ENCODE measurements around the gene GRAMD4. TPM values are rescaled to one million over a fixed set of nuclear protein-coding genes. Genes with fewer than 3 reads are reported as not detected.

GRAMD4 gene
- polyA plus RNA-seq, 3 donors, result 9.5 to 33.3 (median 12.6) TPM

DNA sequence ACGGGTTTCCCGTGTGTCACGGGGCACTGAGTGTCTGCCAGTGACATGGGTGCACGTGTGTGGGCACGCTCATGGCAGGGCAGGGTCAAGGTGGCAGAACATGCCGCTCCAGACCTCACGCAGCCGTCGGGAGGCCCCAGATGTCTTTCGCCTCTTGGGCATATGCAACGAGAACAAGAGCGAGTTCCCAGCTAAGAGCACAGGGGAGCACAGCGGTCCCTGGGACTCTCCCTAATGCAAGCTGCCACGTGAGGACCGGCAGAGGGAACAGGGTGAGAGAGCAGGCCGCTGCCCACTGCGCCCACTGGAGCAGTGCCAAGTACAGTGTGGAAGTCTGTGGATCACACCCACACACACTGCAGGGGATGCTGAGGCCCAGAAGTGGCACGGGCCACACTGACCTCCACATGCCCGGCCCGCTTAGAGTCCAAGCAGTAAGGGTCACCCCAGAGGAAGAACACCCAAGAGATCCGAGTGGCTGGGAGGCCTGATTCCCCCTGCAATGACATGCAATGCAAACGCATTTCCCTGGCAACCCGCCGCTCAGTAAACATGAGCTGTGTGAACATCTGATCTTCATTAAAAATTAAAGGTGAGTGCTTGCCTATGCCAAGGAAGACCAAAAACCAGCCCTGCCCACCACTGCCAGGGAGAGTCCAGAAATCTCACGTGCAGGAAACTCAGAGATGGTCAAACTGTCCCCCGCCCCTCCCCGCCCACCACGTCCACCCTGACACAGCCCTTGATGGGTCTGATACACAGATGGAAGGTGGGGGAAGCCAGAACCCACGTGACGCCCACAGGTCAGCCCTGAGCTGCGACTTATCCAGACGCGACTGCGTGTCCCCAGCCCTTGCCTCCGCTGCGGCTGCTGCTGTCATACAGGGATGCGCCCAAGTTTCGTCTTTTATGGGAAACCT lies 106.1 kb downstream of the GRAMD4 start:
- no peak overlapping the region for H3K4me3 ChIP-seq (replicated peaks in 1 of 3; ENCODE audit: low read depth in 2 of 3, low read length in 3 of 3)
- TF ChIP-seq, protein P1, sequence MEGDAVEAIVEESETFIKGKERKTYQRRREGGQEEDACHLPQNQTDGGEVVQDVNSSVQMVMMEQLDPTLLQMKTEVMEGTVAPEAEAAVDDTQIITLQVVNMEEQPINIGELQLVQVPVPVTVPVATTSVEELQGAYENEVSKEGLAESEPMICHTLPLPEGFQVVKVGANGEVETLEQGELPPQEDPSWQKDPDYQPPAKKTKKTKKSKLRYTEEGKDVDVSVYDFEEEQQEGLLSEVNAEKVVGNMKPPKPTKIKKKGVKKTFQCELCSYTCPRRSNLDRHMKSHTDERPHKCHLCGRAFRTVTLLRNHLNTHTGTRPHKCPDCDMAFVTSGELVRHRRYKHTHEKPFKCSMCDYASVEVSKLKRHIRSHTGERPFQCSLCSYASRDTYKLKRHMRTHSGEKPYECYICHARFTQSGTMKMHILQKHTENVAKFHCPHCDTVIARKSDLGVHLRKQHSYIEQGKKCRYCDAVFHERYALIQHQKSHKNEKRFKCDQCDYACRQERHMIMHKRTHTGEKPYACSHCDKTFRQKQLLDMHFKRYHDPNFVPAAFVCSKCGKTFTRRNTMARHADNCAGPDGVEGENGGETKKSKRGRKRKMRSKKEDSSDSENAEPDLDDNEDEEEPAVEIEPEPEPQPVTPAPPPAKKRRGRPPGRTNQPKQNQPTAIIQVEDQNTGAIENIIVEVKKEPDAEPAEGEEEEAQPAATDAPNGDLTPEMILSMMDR (IDR thresholded peaks at IDR 0.05), result no peak
- no peaks in the 10 kb centered on the region for H3K9me3 ChIP-seq (replicated peaks in 1 of 2; ENCODE audit: control insufficient read depth in 1 of 2, insufficient read depth in 1 of 2, low read length in 2 of 2)
- H4K20me1 ChIP-seq (ENCODE audit: insufficient read depth, low read length), result peaks cover 100% of the 10 kb centered on the region
- H3K9ac ChIP-seq (ENCODE audit: insufficient read depth, low read length, poor library complexity, severe bottlenecking), result no peak overlapping the region
- H3K27me3 ChIP-seq (ENCODE audit: control insufficient read depth in 2 of 2, insufficient read depth in 2 of 2, low read length in 2 of 2), result no peaks in the 10 kb centered on the region
- peaks cover 98% of the 10 kb centered on the region for H3K79me2 ChIP-seq (ENCODE audit: insufficient read depth, low read length)
- Mint-ChIP-seq H3K27me3 (ENCODE audit: low read depth in 3 of 3) (no peaks in the 10 kb centered on the region), H3K4me3 (no peak overlapping the region), H3K9me3 (no peaks in the 10 kb centered on the region), H3K27ac (peak overlapping the region in 3 of 7 donors; percentile 14 to 55 (median 26)), H3K4me1 (peaks cover 5% of the 10 kb centered on the region), H3K36me3 (peaks cover 48 to 90% of the 10 kb centered on the region in 2 donors)
- H3K36me3 ChIP-seq (replicated peaks in 1 of 2; ENCODE audit: control insufficient read depth in 1 of 2, insufficient read depth in 2 of 2, low read length in 2 of 2), result peaks cover 43 to 90% of the 10 kb centered on the region in 2 donors
- intact Hi-C loops (cut with micrococcal nuclease), result no loop called here
- no peak for DNase-seq
- H3K4me2 ChIP-seq (replicated peaks; ENCODE audit: extremely low read depth, low read length, poor library complexity, severe bottlenecking), result no peak overlapping the region
- 95% methylated on average over 25 of the region's 38 CpGs for WGBS (ENCODE audit: insufficient coverage)
- H3K27ac ChIP-seq (ENCODE audit: low read depth in 1 of 2, low read length in 2 of 2), result peak overlapping the region in 1 of 2 donors; percentile 5
- H3K4me1 ChIP-seq (ENCODE audit: control insufficient read depth in 1 of 2, insufficient read depth in 2 of 2, low read length in 2 of 2), result no peaks in the 10 kb centered on the region
- no peak overlapping the region for H2AFZ ChIP-seq (ENCODE audit: insufficient read depth, low read depth, low read length, poor library complexity, severe bottlenecking)

- H3K4me1 Mint-ChIP-seq, result peaks cover 7% of the 10 kb centered on the region
- H3K27me3 ChIP-seq (ENCODE audit: control insufficient read depth in 2 of 2, insufficient read depth in 2 of 2, low read length in 2 of 2), result no peaks in the 10 kb centered on the region
- H3K27me3 Mint-ChIP-seq (ENCODE audit: low read depth in 3 of 3), result no peaks in the 10 kb centered on the region
- peaks cover 100% of the 10 kb centered on the region for H3K79me2 ChIP-seq (ENCODE audit: insufficient read depth, low read length)
- H3K4me1 ChIP-seq (ENCODE audit: control insufficient read depth in 1 of 2, insufficient read depth in 2 of 2, low read length in 2 of 2), result no peaks in the 10 kb centered on the region
- no peaks in the 10 kb centered on the region for H3K9me3 Mint-ChIP-seq
- no peak for DNase-seq
- WGBS (ENCODE audit: insufficient coverage), result 89% methylated on average over 3 of the region's 3 CpGs
- peaks cover 100% of the 10 kb centered on the region for H4K20me1 ChIP-seq (ENCODE audit: insufficient read depth, low read length)
- H3K4me2 ChIP-seq (replicated peaks; ENCODE audit: extremely low read depth, low read length, poor library complexity, severe bottlenecking), result no peak overlapping the region
- H3K36me3 ChIP-seq (replicated peaks in 1 of 2; ENCODE audit: control insufficient read depth in 1 of 2, insufficient read depth in 2 of 2, low read length in 2 of 2), result peaks cover 47 to 90% of the 10 kb centered on the region in 2 donors
- TF ChIP-seq, protein P1 (IDR thresholded peaks at IDR 0.05), result no peak
- H3K36me3 Mint-ChIP-seq, result peaks cover 49 to 90% of the 10 kb centered on the region in 2 donors
- H3K9ac ChIP-seq (ENCODE audit: insufficient read depth, low read length, poor library complexity, severe bottlenecking), result no peak overlapping the region
- no peak overlapping the region for H3K4me3 Mint-ChIP-seq
- H3K4me3 ChIP-seq (replicated peaks in 1 of 3; ENCODE audit: low read depth in 2 of 3, low read length in 3 of 3), result no peak overlapping the region
- no peak overlapping the region for H2AFZ ChIP-seq (ENCODE audit: insufficient read depth, low read depth, low read length, poor library complexity, severe bottlenecking)
- intact Hi-C loops (cut with micrococcal nuclease), result no loop called here
- peak overlapping the region in 2 of 7 donors; percentile 10 to 63 for H3K27ac Mint-ChIP-seq
- H3K9me3 ChIP-seq (replicated peaks in 1 of 2; ENCODE audit: control insufficient read depth in 1 of 2, insufficient read depth in 1 of 2, low read length in 2 of 2), result no peaks in the 10 kb centered on the region
- H3K27ac ChIP-seq (ENCODE audit: low read depth in 1 of 2, low read length in 2 of 2), result no peak overlapping the region
Measured at GRCh38 chr22:46726986-46727317, 106.8 kb downstream of the GRAMD4 start.

All from CD14-positive monocyte (primary cell).